ENCODE data around the gene RRAS. TPM values are rescaled to one million over a fixed set of nuclear protein-coding genes. Genes with fewer than 3 reads are reported as not detected.

RRAS gene
- total and polyA plus RNA-seq, 12 donors = 6.8 to 180 (median 42.3) TPM

DNA sequence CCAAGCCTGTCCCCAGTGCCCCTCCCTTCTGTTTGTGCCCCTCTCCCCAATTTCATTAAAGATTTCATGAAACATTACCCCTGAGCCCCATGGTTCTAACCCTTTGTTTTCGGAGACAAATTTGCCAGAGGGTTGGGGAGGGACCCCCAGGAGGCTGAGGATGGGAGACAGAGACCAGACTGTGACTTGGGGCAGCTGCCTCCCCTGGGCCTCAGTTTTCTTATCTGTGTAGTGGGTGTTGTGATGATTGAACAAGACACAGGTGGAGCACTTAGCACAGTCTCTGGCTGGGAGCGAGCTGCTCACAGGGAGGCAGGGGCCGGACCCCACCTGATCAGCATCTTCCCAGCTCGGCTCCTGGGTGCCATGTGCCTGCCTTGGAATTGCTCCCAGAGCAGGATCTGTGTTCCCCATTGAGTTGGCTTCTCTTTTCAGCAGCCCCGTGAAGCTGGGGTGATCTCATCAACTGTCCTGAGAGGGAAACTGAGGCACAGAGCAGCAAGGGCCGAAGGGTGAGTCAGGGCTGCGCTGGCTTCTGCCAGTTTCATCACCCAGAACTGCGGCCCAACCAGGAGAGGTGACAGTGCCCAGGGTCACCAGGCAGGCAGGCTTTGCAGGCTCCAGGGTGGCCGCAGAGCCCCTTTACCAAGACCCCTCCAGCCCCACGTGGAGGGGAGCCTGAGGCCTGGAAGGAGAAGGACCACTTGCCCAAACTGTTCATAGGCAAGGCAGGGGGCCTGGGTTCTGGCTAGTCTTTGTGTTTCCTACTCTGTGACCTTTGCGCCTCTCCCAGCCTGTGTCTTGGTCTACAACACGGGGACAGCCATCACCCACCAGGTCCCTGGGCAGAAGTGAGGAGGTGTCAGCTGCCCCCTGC lies 18.9 kb upstream of the RRAS start:
- 87 to 93% (median 88%) methylated on average over 3 to 12 of the region's 12 CpGs for WGBS, 4 donors
- H3K9me3 ChIP-seq (replicated peaks in 1 of 3) = no peaks in the 10 kb centered on the region
- peaks cover 0 to 84% of the 10 kb centered on the region in 2 donors for H3K36me3 ChIP-seq (replicated peaks in 1 of 2)
- no peak for DNase-seq
- H3K4me1 ChIP-seq (replicated peaks in 1 of 2) = peaks cover 2% of the 10 kb centered on the region in 2 donors
- no peaks in the 10 kb centered on the region for H3K27me3 ChIP-seq
- no peak for TF ChIP-seq POLR2A (IDR thresholded peaks at IDR 0.05)
- TF ChIP-seq, protein P1, sequence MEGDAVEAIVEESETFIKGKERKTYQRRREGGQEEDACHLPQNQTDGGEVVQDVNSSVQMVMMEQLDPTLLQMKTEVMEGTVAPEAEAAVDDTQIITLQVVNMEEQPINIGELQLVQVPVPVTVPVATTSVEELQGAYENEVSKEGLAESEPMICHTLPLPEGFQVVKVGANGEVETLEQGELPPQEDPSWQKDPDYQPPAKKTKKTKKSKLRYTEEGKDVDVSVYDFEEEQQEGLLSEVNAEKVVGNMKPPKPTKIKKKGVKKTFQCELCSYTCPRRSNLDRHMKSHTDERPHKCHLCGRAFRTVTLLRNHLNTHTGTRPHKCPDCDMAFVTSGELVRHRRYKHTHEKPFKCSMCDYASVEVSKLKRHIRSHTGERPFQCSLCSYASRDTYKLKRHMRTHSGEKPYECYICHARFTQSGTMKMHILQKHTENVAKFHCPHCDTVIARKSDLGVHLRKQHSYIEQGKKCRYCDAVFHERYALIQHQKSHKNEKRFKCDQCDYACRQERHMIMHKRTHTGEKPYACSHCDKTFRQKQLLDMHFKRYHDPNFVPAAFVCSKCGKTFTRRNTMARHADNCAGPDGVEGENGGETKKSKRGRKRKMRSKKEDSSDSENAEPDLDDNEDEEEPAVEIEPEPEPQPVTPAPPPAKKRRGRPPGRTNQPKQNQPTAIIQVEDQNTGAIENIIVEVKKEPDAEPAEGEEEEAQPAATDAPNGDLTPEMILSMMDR (IDR thresholded peaks at IDR 0.05) = no peak
- H3K4me3 ChIP-seq = no peak overlapping the region
- no peak overlapping the region for H3K27ac ChIP-seq
- intact Hi-C loops (cut with DNase I) = no loop called here

GRCh38 chr19:49658139-49658517 lies 18.2 kb upstream of the RRAS start:
- TF ChIP-seq, protein P1 (IDR thresholded peaks at IDR 0.05) = no peak
- no peak for TF ChIP-seq POLR2A (IDR thresholded peaks at IDR 0.05)
- DNase-seq = no peak
- intact Hi-C loops (cut with DNase I) = no loop called here
- Histone ChIP-seq H3K4me3 (no peak overlapping the region), H3K9me3 (replicated peaks in 1 of 3) (no peaks in the 10 kb centered on the region), H3K27me3 (no peaks in the 10 kb centered on the region), H3K36me3 (replicated peaks in 1 of 2) (peaks cover 0 to 91% of the 10 kb centered on the region in 2 donors), H3K27ac (no peak overlapping the region), H3K4me1 (replicated peaks in 1 of 2) (no peaks in the 10 kb centered on the region)
- 40 to 89% (median 84%) methylated on average over 1 to 15 of the region's 15 CpGs for WGBS, 4 donors

DNA sequence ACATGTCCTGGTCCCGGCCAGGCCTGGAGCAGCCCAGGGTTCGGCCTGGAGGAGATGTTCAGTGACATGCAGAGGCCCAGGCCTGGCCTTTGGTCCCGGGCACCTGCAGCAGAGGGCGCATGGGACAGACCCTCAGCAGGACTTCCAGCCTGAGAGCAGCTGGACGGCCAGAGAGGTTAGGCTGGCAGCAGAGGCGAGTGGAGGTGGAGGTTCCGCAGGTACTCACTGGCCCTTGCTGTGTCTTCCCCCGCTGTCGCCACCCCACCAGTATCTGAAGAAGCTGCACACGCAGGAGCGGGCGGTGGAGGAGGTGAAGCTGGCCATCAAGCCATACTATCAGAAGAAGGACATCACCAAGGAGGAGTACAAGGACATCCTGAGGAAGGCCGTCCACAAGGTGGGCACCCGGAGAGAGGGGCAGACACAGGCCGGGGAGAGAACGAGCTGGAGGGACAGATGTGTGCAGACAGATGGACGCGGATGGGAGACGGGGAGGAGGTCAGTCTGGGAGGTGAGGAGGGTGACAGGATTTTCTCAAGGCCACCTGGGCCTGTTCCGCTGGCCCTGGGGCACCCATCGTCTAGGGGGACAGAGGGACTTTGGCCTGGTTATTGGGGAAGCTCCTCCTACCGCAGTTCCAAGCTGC lies 17.7 kb upstream of the RRAS start:
- H3K9me3 ChIP-seq (replicated peaks in 1 of 3) = no peaks in the 10 kb centered on the region
- TF ChIP-seq, protein P1 (IDR thresholded peaks at IDR 0.05) = no peak
- TF ChIP-seq POLR2A (IDR thresholded peaks at IDR 0.05) = no peak
- WGBS, 4 donors = 72 to 89% (median 77%) methylated on average over 15 to 22 of the region's 22 CpGs
- H3K36me3 ChIP-seq (replicated peaks in 1 of 2) = peaks cover 0 to 92% of the 10 kb centered on the region in 2 donors
- no peaks in the 10 kb centered on the region for H3K27me3 ChIP-seq
- no peak overlapping the region for H3K4me3 ChIP-seq
- intact Hi-C loops (cut with DNase I) = no loop called here
- no peaks in the 10 kb centered on the region for H3K4me1 ChIP-seq (replicated peaks in 1 of 2)
- no peak overlapping the region for H3K27ac ChIP-seq
- peak in 1 of 7 donors; percentile 8 for DNase-seq

DNA sequence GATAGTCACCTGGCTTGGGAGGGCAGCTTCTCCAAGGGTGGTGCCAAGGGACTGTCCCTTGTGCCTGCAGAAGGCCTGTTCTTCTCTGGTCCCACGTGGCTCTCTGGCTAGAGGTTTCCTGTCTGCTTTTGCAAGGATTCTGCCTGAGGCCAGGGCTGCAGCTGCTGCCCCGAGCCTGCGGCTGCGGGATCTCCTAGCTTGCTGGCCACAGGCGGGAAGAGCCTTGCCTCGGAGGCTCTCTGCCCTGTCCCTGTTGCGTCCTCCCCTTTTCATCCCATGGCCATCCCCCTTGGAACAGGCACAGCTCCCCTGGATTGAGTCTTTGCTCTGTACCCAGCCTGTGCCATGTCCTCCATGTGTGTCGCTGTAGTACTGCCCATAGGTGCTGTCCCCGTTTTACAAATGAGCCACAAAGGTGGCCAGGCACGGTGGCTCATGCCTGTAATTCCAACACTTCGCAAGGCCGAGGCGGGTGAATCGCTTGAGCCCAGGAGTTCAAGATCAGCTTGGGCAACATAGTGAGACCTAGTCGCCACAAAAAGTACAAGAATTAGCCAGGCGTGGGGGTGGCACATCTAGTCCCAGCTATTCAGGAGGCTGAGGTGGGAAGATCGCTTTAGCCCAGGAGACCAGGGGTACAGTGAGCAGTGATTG lies 16.6 kb upstream of the RRAS start:
- intact Hi-C loops (cut with DNase I) = no loop called here
- Histone ChIP-seq H3K27me3 (no peaks in the 10 kb centered on the region), H3K9me3 (replicated peaks in 1 of 3) (no peaks in the 10 kb centered on the region), H3K4me1 (replicated peaks in 1 of 2) (no peaks in the 10 kb centered on the region), H3K36me3 (replicated peaks in 1 of 2) (peaks cover 0 to 87% of the 10 kb centered on the region in 2 donors), H3K4me3 (no peak overlapping the region), H3K27ac (no peak overlapping the region)
- TF ChIP-seq POLR2A (IDR thresholded peaks at IDR 0.05) = no peak
- TF ChIP-seq, protein P1 (IDR thresholded peaks at IDR 0.05) = no peak
- DNase-seq = no peak
- WGBS, 4 donors = 90 to 92% (median 91%) methylated on average over 11 to 17 of the region's 17 CpGs

All from adrenal gland (tissue), 12 donors.